GM23338 (cell line): ENCODE measurements around the gene CCDC93. TPM values are rescaled to one million over a fixed set of nuclear protein-coding genes. Genes with fewer than 3 reads are reported as not detected.

ENCODE experiments used
- ATAC-seq: fragments of 200-7000 bp; cut with Tn5 transposase; 3 replicates; pipeline ENCODE4 v1.9.1; 2020
- DNase-seq: peaks from one replicate; pipeline ENCODE4 v3.0.0-alpha.2; 2015; ENCODE audit warnings: low spot score
- H2AFZ ChIP-seq: fragments of 200-600 bp; sonication (generic); 2 replicates; pipeline ENCODE4 v1.8.0; 2016; ENCODE audit warnings: antibody characterized with exemption, mild to moderate bottlenecking, moderate library complexity
- H3F3A ChIP-seq: fragments of 200-600 bp; sonication (generic); replicated peaks from 2 replicates; pipeline ENCODE4 v1.8.0; 2017; ENCODE audit warnings: antibody characterized with exemption, mixed run types, low read depth
- H3K27ac ChIP-seq: fragments of 200-600 bp; sonication (generic); 2 replicates; pipeline ENCODE4 v1.6.1; 2016; ENCODE audit warnings: low read depth
- H3K27me3 ChIP-seq: fragments of 200-600 bp; sonication (generic); 2 replicates; pipeline ENCODE4 v1.8.0; 2016; ENCODE audit warnings: mild to moderate bottlenecking, mixed run types, moderate library complexity; ENCODE audit not compliant: insufficient read depth
- H3K36me3 ChIP-seq: fragments of 200-600 bp; sonication (generic); 2 replicates; pipeline ENCODE4 v1.8.0; 2016; ENCODE audit warnings: mild to moderate bottlenecking; ENCODE audit not compliant: insufficient read depth
- H3K4me1 ChIP-seq: fragments of 200-600 bp; sonication (generic); 2 replicates; pipeline ENCODE4 v1.8.0; 2016; ENCODE audit warnings: mild to moderate bottlenecking, moderate library complexity; ENCODE audit not compliant: insufficient read depth
- H3K4me2 ChIP-seq: fragments of 200-600 bp; sonication (generic); 2 replicates; pipeline ENCODE4 v1.7.1; 2017; ENCODE audit warnings: mixed run types
- H3K4me3 ChIP-seq: fragments of 200-600 bp; sonication (generic); 2 replicates; pipeline ENCODE4 v1.6.1; 2016; ENCODE audit warnings: mixed run types
- H3K79me2 ChIP-seq: fragments of 200-600 bp; sonication (generic); replicated peaks from 2 replicates; pipeline ENCODE4 v1.8.0; 2017; ENCODE audit warnings: mild to moderate bottlenecking; ENCODE audit not compliant: insufficient read depth
- H3K9me2 ChIP-seq: fragments of 200-600 bp; sonication (generic); 2 replicates; pipeline ENCODE4 v1.8.0; 2017; ENCODE audit not compliant: insufficient read depth
- H4K20me1 ChIP-seq: fragments of 200-600 bp; sonication (generic); replicated peaks from 2 replicates; pipeline ENCODE4 v1.8.0; 2017; ENCODE audit warnings: mild to moderate bottlenecking; ENCODE audit not compliant: insufficient read depth
- H3K27ac Mint-ChIP-seq: 2 replicates; pipeline ENCODE4 v1.8.0; 2020; ENCODE audit warnings: inconsistent platforms, mild to moderate bottlenecking, moderate library complexity, mixed read lengths
- H3K27me3 Mint-ChIP-seq: 3 replicates; pipeline ENCODE4 v1.8.0; 2022; ENCODE audit warnings: low read depth, mild to moderate bottlenecking, moderate library complexity, mixed read lengths, inconsistent platforms; ENCODE audit not compliant: insufficient read depth, poor library complexity
- H3K36me3 Mint-ChIP-seq: 3 replicates; pipeline ENCODE4 v1.8.0; 2021; ENCODE audit warnings: low read depth, mild to moderate bottlenecking, inconsistent platforms, moderate library complexity, mixed read lengths
- H3K4me1 Mint-ChIP-seq: 3 replicates; pipeline ENCODE4 v1.8.0; 2020; ENCODE audit warnings: mild to moderate bottlenecking, inconsistent platforms, mixed read lengths
- H3K4me3 Mint-ChIP-seq: 3 replicates; pipeline ENCODE4 v1.8.0; 2021; ENCODE audit warnings: moderate library complexity, mild to moderate bottlenecking, inconsistent platforms, mixed read lengths
- H3K9me3 Mint-ChIP-seq: 3 replicates; pipeline ENCODE4 v1.8.0; 2020; ENCODE audit warnings: moderate library complexity, mild to moderate bottlenecking, inconsistent platforms, mixed read lengths
- CREB1 ChIP-seq: fragments of 250-450 bp; sonication (Bioruptor Pico); IDR thresholded peaks from 2 replicates; pipeline ENCODE4 v1.5.0; 2020; ENCODE audit warnings: low read depth, mild to moderate bottlenecking, moderate library complexity
- EZH2 ChIP-seq: fragments of 200-600 bp; sonication (generic); IDR thresholded peaks from one replicate; pipeline ENCODE4 v1.8.0; 2017; ENCODE audit warnings: antibody characterized with exemption, mild to moderate bottlenecking, low read depth; ENCODE audit not compliant: unreplicated experiment
- POLR2AphosphoS5 ChIP-seq: IDR thresholded peaks from 2 replicates; pipeline ENCODE4 v1.6.1; 2016; ENCODE audit warnings: antibody characterized with exemption, low read depth
- REST ChIP-seq: IDR thresholded peaks from one replicate; pipeline ENCODE4 v1.6.1; 2018; ENCODE audit warnings: antibody characterized with exemption; ENCODE audit not compliant: unreplicated experiment
- ZNF114 ChIP-seq: fragments of 250-450 bp; sonication (Bioruptor Pico); IDR thresholded peaks from 2 replicates; pipeline ENCODE4 v1.5.0; 2020; ENCODE audit warnings: mild to moderate bottlenecking, moderate library complexity
- ZNF462 ChIP-seq: fragments of 250-450 bp; sonication (Bioruptor Pico); IDR thresholded peaks from 2 replicates; pipeline ENCODE4 v1.5.0; 2020; ENCODE audit warnings: mild to moderate bottlenecking, moderate library complexity
- polyA plus RNA-seq: library from polyadenylated mRNA; unstranded; fragments of >200 nt; fragmentation: Nextera tagmentation; extraction: Ambion mirVana; gene quantifications from 2 replicates; pipeline ENCODE4 v1.2.1, GENCODE V29; 2016
- total RNA-seq: library from RNA; depleted of rRNA; stranded (reverse); fragments of >200 nt; shearing (Covaris generic); gene quantifications from 2 replicates; pipeline ENCODE4 v1.2.3, GENCODE V29; 2014

The CCDC93 gene
- total and polyA plus RNA-seq, 2 experiments from 2014 or later: 13.1 to 16.8 TPM

DNA sequence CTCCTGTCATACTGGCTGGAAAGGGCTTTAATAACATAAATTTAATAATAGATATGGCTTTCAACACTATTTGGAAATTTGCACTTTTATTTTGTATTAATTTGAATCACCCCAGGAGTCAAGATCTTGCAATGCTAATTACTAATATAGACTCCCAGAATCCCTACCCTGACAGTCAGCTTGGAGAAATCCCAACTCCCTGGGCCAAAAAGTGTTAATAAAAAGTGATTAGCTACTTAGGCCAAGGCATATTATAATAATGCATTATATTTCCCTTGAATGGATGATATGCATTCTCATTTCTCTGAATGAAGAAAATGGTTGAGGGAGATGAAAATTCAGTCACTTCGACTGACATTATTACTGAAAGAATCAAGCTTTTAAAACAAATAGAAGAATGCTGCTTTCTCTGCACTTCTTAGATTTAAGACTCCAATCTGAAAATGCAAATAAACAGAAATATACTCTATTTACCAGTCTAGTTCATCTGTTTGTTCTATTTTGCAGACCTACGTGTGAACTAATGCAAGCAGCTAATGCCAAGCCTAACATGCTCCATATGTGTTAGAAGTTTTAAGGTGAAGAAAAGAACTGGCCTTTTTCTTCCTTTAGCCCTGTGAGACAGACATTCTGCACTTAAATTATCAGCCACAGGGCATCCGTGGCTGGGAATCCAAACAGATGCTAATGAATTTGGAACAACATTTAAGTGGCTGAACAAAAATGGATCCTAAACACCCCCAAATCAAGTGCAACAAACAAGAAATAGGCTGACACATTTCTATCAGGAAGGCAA is 40.5 kb upstream of the CCDC93 start (continued):
- TF ChIP-seq ZNF462 (no peak), REST (no peak)

DNA sequence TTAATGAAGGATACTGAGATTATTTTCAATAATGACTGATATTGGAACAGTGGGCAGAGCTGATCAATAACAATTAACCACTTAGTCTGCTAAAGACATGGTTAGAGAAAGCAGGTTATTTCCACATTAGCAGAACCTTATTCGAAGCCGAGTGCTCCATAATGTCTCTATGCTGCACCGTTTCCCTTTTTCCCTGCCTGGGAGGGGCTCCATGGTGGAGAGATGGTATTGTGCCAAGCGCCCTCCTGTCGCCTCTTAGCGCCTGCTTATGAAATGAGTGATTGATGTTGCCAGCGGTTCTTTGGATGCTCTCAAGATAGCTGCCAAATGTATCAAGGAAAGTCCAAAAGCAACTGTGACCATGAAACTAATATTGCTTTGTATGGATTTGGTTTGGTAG is 39.8 kb upstream of the CCDC93 start:
- no peaks in the 10 kb centered on the region for H3F3A ChIP-seq
- Mint-ChIP-seq H3K27ac (no peak overlapping the region), H3K4me1 (peaks cover 6% of the 10 kb centered on the region; the same call in 2 of the 3 replicates), H3K36me3 (no peaks in the 10 kb centered on the region), H3K9me3 (no peaks in the 10 kb centered on the region), H3K4me3 (no peak overlapping the region), H3K27me3 (peaks cover 2% of the 10 kb centered on the region)
- no peak for ATAC-seq
- H3K4me1 ChIP-seq: no peaks in the 10 kb centered on the region
- H3K79me2 ChIP-seq: no peaks in the 10 kb centered on the region
- H2AFZ ChIP-seq: no peak overlapping the region
- H3K9me2 ChIP-seq: no peaks in the 10 kb centered on the region
- no peak overlapping the region for H3K27ac ChIP-seq
- no peaks in the 10 kb centered on the region for H3K27me3 ChIP-seq
- H3K4me3 ChIP-seq: no peak overlapping the region
- H3K4me2 ChIP-seq: no peak overlapping the region
- no peaks in the 10 kb centered on the region for H3K36me3 ChIP-seq
- no peak for DNase-seq
- no peaks in the 10 kb centered on the region for H4K20me1 ChIP-seq
- TF ChIP-seq POLR2AphosphoS5 (no peak), REST (no peak), ZNF114 (CRISPR knock-in tag) (no peak), EZH2 (no peak), CREB1 (CRISPR knock-in tag) (no peak)
